ENCODE results near the gene RAB3C.
"Not testable (repeated sequence)": the region's sequence is repeated elsewhere in the genome, so short reads cannot be mapped to it uniquely, and the experiment has no call there.

RAB3C gene

GRCh38 chr5:58582803-58583491 is at the start of gene RAB3C:
Gene RAB3C (plus strand): TSS chr5:58583075. CDS start chr5:58583209, 134 bp downstream.
- peak; percentile 26 for DNase-seq (ENCODE audit: low spot score)

GRCh38 chr5:58541935-58542334 is 40.9 kb upstream of the RAB3C start:
- DNase-seq (ENCODE audit: low spot score): not testable (repeated sequence)

- DNase-seq (ENCODE audit: low spot score): no peak
These were observed 40.2 kb upstream of the RAB3C start for GRCh38 chr5:58542709-58543108.

- DNase-seq (ENCODE audit: low spot score): no peak
These were observed 39.2 kb upstream of the RAB3C start for GRCh38 chr5:58543723-58544122.

- DNase-seq (ENCODE audit: low spot score): no peak
These were observed 38.7 kb upstream of the RAB3C start for GRCh38 chr5:58544195-58544594.

- DNase-seq (ENCODE audit: low spot score): no peak
These were observed 37.9 kb upstream of the RAB3C start for GRCh38 chr5:58544926-58545325.

GRCh38 chr5:58545912-58546311 is 37.0 kb upstream of the RAB3C start:
- no peak for DNase-seq (ENCODE audit: low spot score)

GRCh38 chr5:58548068-58548467 is 34.8 kb upstream of the RAB3C start:
- DNase-seq (ENCODE audit: low spot score): no peak

GRCh38 chr5:58551492-58551891 is 31.4 kb upstream of the RAB3C start:
- DNase-seq (ENCODE audit: low spot score): no peak

- DNase-seq (ENCODE audit: low spot score): not testable (repeated sequence)
These were observed 25.1 kb upstream of the RAB3C start for GRCh38 chr5:58557665-58558338.

GRCh38 chr5:58563016-58563700 is 19.7 kb upstream of the RAB3C start:
- DNase-seq (ENCODE audit: low spot score): not testable (repeated sequence)

- DNase-seq (ENCODE audit: low spot score): not testable (repeated sequence)
These were observed 18.6 kb upstream of the RAB3C start for GRCh38 chr5:58564043-58564832.

- no peak for DNase-seq (ENCODE audit: low spot score)
These were observed 17.8 kb upstream of the RAB3C start for GRCh38 chr5:58565033-58565432.

GRCh38 chr5:58571501-58571900 is 11.4 kb upstream of the RAB3C start:
- no peak for DNase-seq (ENCODE audit: low spot score)

- DNase-seq (ENCODE audit: low spot score): not testable (repeated sequence)
These were observed 9.9 kb upstream of the RAB3C start for GRCh38 chr5:58572973-58573372.

- DNase-seq (ENCODE audit: low spot score): no peak
These were observed 3.1 kb upstream of the RAB3C start for GRCh38 chr5:58579781-58580180.

- no peak for DNase-seq (ENCODE audit: low spot score)
These were observed 664 bp upstream of the RAB3C start for GRCh38 chr5:58582019-58582802.

GRCh38 chr5:58595952-58596351 is 13.1 kb downstream of the RAB3C start:
- no peak for DNase-seq (ENCODE audit: low spot score)

- DNase-seq (ENCODE audit: low spot score): no peak
These were observed 15.6 kb downstream of the RAB3C start for GRCh38 chr5:58598440-58598839.

GRCh38 chr5:58599217-58599616 is 16.3 kb downstream of the RAB3C start:
- no peak for DNase-seq (ENCODE audit: low spot score)

- not testable (repeated sequence) for DNase-seq (ENCODE audit: low spot score)
These were observed 17.7 kb downstream of the RAB3C start for GRCh38 chr5:58600613-58601012.

Data from CD4-positive, alpha-beta T cell treated with Interleukin-6 at 100 ng/mL for 8 hours (primary cell).